Stimulated activated naive CD8-positive, alpha-beta T cell treated with anti-CD3 and anti-CD28 coated beads, Interleukin-15, Interleukin-2, amounts not matched to agents 100 ng/mL and 50 ng/mL, for 24 hours (primary cell): Measurements from ENCODE around the gene ADAMTS3.

ENCODE experiments used
- H3K27ac Mint-ChIP-seq: one replicate; pipeline ENCODE4 v1.8.0; 2021; ENCODE audit warnings: mild to moderate bottlenecking, mixed read lengths
- H3K27me3 Mint-ChIP-seq: one replicate; pipeline ENCODE4 v1.8.0; 2021; ENCODE audit warnings: mixed read lengths
- H3K36me3 Mint-ChIP-seq: one replicate; pipeline ENCODE4 v1.8.0; 2021; ENCODE audit warnings: low read depth, mixed read lengths
- H3K4me1 Mint-ChIP-seq: one replicate; pipeline ENCODE4 v1.8.0; 2021; ENCODE audit warnings: low read depth, mixed read lengths
- H3K4me3 Mint-ChIP-seq: one replicate; pipeline ENCODE4 v1.8.0; 2021; ENCODE audit warnings: mild to moderate bottlenecking, mixed read lengths
- H3K9me3 Mint-ChIP-seq: one replicate; pipeline ENCODE4 v1.8.0; 2021; ENCODE audit warnings: mixed read lengths

The ADAMTS3 gene

DNA sequence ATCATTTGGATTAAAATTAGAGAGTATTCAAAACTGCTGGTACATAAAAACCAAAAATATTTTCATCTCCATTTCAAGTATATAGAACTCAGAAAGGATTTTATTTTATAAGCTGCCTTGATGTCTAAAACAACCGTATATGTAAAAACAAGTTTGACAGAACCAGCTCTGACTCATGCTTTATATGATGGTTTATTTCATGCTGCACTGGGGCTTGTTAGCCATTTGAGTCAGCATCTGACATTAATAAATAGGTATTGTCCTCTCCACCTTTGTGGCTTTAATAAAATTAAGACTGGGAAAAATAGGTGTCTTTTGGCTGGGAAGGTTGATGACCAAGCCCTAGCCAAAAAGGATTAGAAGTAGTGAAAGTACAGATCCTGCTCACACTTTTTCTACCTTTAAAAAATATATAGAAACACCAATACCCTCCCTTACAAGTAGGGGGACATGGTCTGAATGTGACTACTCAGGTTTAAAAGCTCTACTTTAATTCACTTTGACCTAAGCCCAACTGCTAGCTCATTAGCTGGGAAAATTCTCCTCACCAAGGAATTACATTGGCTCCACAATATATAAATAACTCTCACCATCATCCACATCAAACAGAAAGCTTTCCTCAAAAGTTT is 228.1 kb downstream of the ADAMTS3 start:
- Mint-ChIP-seq H3K9me3 (no peaks in the 10 kb centered on the region), H3K27me3 (peaks cover 3% of the 10 kb centered on the region), H3K36me3 (no peaks in the 10 kb centered on the region), H3K4me1 (no peaks in the 10 kb centered on the region), H3K4me3 (no peak overlapping the region), H3K27ac (no peak overlapping the region)

DNA sequence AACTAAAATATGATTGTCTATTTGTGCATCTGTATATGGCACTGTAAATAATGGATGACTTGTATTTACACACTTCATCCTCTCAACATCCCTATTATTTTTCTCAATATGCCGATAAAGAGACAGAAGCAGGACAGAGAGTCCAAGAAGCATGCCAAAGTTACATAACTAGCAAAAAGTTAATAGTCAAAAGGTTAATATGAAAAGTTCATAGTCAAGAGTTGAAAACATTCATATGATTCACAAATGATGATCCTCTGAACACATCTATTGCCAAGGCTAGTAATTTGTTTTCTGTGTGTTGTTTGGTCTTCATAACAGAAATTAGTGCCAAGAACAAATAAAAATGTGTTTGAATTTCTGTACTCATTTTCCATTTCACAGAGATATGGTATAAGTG is 231.0 kb downstream of the ADAMTS3 start:
- Mint-ChIP-seq H3K4me1 (no peaks in the 10 kb centered on the region), H3K4me3 (no peak overlapping the region), H3K36me3 (no peaks in the 10 kb centered on the region), H3K9me3 (no peaks in the 10 kb centered on the region), H3K27me3 (no peaks in the 10 kb centered on the region), H3K27ac (no peak overlapping the region)

GRCh38 chr4:72330381-72330780 is 238.6 kb downstream of the ADAMTS3 start:
- Mint-ChIP-seq H3K9me3 (no peaks in the 10 kb centered on the region), H3K4me1 (no peaks in the 10 kb centered on the region), H3K36me3 (no peaks in the 10 kb centered on the region), H3K27ac (no peak overlapping the region), H3K27me3 (no peaks in the 10 kb centered on the region), H3K4me3 (no peak overlapping the region)

GRCh38 chr4:72326692-72327632 is 242.1 kb downstream of the ADAMTS3 start:
- no peak overlapping the region for H3K4me3 Mint-ChIP-seq
- H3K36me3 Mint-ChIP-seq, result no peaks in the 10 kb centered on the region
- H3K27ac Mint-ChIP-seq, result no peak overlapping the region
- no peaks in the 10 kb centered on the region for H3K9me3 Mint-ChIP-seq
- H3K27me3 Mint-ChIP-seq, result peaks cover 17% of the 10 kb centered on the region
- H3K4me1 Mint-ChIP-seq, result no peaks in the 10 kb centered on the region

DNA sequence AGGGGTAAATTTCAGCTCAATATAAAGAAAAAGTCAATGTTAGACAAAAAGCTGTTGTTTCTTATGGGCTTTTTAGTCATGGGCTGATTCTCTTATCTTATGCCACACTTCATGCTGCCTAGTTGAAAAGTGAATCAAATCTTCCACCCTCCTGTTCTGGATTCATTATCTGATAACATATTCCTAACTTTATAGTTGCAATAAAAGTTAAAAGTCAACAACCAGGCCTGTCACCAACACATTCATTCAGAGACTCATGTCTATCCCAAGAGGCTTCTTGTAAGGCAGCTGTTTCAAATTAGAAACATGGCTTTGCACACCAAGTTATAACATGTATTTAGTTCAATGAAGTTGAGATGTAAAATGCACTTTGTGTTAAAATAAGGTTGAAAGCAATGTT is 243.8 kb downstream of the ADAMTS3 start:
- no peak overlapping the region for H3K27ac Mint-ChIP-seq
- H3K36me3 Mint-ChIP-seq, result no peaks in the 10 kb centered on the region
- peaks cover 28% of the 10 kb centered on the region for H3K27me3 Mint-ChIP-seq
- no peak overlapping the region for H3K4me3 Mint-ChIP-seq
- no peaks in the 10 kb centered on the region for H3K9me3 Mint-ChIP-seq
- H3K4me1 Mint-ChIP-seq, result peaks cover under 1% of the 10 kb centered on the region

DNA sequence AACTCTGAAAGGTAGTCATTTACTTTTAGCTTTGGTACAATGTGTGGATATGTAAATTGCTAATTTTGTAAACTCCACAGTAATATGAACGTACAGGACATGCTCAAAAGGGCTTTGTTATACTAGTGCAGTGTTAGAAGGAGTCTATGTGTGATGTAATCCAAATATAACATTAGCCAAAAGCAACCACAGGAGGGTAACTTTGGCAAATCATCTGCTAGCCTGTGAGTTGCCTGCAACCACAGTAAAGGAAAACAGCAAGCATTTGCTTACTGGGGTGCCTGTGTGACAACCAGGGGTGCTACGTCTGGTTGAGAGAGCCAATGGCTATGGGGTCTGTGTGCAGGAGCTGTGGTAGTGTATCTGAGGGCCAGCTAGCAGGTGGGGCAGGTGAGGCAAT is 245.8 kb downstream of the ADAMTS3 start:
- no peak overlapping the region for H3K4me3 Mint-ChIP-seq
- peaks cover 34% of the 10 kb centered on the region for H3K27me3 Mint-ChIP-seq
- H3K36me3 Mint-ChIP-seq, result no peaks in the 10 kb centered on the region
- H3K9me3 Mint-ChIP-seq, result no peaks in the 10 kb centered on the region
- peaks cover 10% of the 10 kb centered on the region for H3K4me1 Mint-ChIP-seq
- no peak overlapping the region for H3K27ac Mint-ChIP-seq

GRCh38 chr4:72320223-72320948 is 248.6 kb downstream of the ADAMTS3 start:
- no peak overlapping the region for H3K27ac Mint-ChIP-seq
- H3K36me3 Mint-ChIP-seq, result no peaks in the 10 kb centered on the region
- peaks cover 10% of the 10 kb centered on the region for H3K4me1 Mint-ChIP-seq
- H3K9me3 Mint-ChIP-seq, result no peaks in the 10 kb centered on the region
- H3K4me3 Mint-ChIP-seq, result no peak overlapping the region
- H3K27me3 Mint-ChIP-seq, result peaks cover 34% of the 10 kb centered on the region

DNA sequence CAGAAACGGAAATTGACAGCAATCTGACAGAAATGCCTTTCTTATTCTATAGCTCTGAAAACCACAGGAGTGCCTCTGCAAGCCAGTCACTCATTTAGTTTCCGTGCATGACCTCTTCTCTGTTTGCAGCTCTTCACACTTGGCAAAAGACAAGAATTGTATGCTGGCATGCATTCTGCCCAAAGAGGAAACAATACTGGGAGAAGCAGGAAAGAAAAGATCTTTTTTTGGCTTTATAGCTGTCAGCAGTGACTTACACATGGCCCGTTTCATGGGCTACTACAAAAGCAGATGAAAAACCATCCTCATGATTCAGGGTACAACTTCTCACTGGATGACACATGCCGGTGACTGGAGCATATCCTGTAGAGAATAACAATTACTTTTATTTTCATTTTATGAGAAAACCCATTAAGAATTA is 249.4 kb downstream of the ADAMTS3 start:
- Mint-ChIP-seq H3K4me1 (peaks cover 10% of the 10 kb centered on the region), H3K9me3 (no peaks in the 10 kb centered on the region), H3K36me3 (no peaks in the 10 kb centered on the region), H3K27me3 (peaks cover 32% of the 10 kb centered on the region), H3K27ac (no peak overlapping the region), H3K4me3 (no peak overlapping the region)

GRCh38 chr4:72318421-72319170 is 250.4 kb downstream of the ADAMTS3 start:
- Mint-ChIP-seq H3K4me3 (no peak overlapping the region), H3K9me3 (no peaks in the 10 kb centered on the region), H3K27me3 (peaks cover 27% of the 10 kb centered on the region), H3K4me1 (peaks cover 10% of the 10 kb centered on the region), H3K27ac (no peak overlapping the region), H3K36me3 (no peaks in the 10 kb centered on the region)

DNA sequence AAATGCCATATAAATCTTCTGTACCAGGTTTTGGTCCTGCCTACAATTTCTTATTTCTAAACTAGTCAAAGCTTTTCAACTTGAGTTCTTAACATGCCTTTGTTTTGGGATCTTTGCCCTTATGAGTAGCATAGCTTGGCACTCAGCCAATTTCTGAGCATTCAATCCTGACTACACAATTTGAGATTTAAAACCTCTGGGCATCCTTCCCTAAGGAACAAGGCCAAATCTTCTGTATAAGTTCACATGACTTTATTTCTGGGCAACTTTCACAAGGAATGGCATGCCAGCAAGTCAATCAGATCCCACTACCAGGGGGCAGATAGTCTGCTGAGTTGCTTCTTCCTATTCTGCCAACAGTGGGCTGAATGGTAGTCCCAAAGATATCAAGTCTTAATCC is 254.2 kb downstream of the ADAMTS3 start:
- Mint-ChIP-seq H3K4me3 (no peak overlapping the region), H3K4me1 (peaks cover 7% of the 10 kb centered on the region), H3K36me3 (no peaks in the 10 kb centered on the region), H3K27ac (no peak overlapping the region), H3K9me3 (no peaks in the 10 kb centered on the region), H3K27me3 (peaks cover 5% of the 10 kb centered on the region)

DNA sequence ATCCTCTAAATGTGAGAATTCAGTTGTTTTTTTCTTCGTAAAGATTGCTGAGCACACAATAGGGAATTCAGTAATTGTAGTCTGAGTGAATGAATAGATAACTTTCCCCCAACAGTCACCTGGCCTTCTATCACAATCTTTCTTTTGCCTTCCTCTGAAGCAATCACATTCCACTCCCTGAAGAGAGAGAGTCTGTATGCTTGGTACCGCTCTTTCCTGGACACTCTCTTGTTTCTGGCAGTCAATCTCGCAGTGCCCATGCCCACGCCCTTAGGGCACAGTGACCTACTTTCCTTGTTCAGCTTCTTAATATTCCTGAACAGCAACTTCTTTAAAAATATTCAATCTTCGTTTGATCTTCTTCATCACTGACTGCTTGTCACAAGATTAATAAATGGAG is 255.9 kb downstream of the ADAMTS3 start:
- H3K27ac Mint-ChIP-seq, result no peak overlapping the region
- H3K36me3 Mint-ChIP-seq, result no peaks in the 10 kb centered on the region
- H3K27me3 Mint-ChIP-seq, result no peaks in the 10 kb centered on the region
- H3K4me1 Mint-ChIP-seq, result no peaks in the 10 kb centered on the region
- H3K9me3 Mint-ChIP-seq, result no peaks in the 10 kb centered on the region
- no peak overlapping the region for H3K4me3 Mint-ChIP-seq

GRCh38 chr4:72312032-72312650 is 256.9 kb downstream of the ADAMTS3 start:
- no peaks in the 10 kb centered on the region for H3K36me3 Mint-ChIP-seq
- H3K27me3 Mint-ChIP-seq, result no peaks in the 10 kb centered on the region
- H3K4me3 Mint-ChIP-seq, result no peak overlapping the region
- no peaks in the 10 kb centered on the region for H3K4me1 Mint-ChIP-seq
- H3K9me3 Mint-ChIP-seq, result no peaks in the 10 kb centered on the region
- H3K27ac Mint-ChIP-seq, result no peak overlapping the region

- Mint-ChIP-seq H3K27ac (no peak overlapping the region), H3K9me3 (no peaks in the 10 kb centered on the region), H3K4me1 (no peaks in the 10 kb centered on the region), H3K4me3 (no peak overlapping the region), H3K27me3 (no peaks in the 10 kb centered on the region), H3K36me3 (no peaks in the 10 kb centered on the region)
These were observed 257.7 kb downstream of the ADAMTS3 start for GRCh38 chr4:72311291-72311690.

DNA sequence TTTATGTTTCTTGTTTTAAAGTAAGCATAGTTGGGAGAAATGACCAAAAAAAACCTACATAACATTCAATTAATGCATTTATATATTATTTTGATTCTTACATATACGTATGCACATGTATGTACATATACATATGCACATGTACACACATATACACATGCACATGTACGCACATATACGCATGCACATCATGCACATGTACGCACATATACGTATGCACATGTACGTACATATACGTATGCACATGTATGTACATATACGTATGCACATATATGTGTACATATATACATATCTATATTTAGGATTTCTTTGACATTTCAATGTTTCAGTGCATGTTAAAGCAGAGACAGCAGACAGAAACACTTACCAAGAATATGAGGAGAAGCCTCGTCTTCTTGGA is 263.4 kb downstream of the ADAMTS3 start:
- Mint-ChIP-seq H3K9me3 (no peaks in the 10 kb centered on the region), H3K27ac (no peak overlapping the region), H3K36me3 (no peaks in the 10 kb centered on the region), H3K4me3 (no peak overlapping the region), H3K27me3 (no peaks in the 10 kb centered on the region), H3K4me1 (no peaks in the 10 kb centered on the region)
